Measurements from ENCODE around the gene ACTL8.

GRCh38 chr1:17865912-17866739 lies 111.0 kb downstream of the ACTL8 start:
- TF ChIP-seq CTCF (IDR thresholded peaks at IDR 0.05; ENCODE audit: low read depth, low read length), result no peak
- TF ChIP-seq EZH2phosphoT487 (IDR thresholded peaks at IDR 0.05; ENCODE audit: low read depth), result no peak
